ENCODE measurements around the gene FNDC1.

Gene FNDC1

GRCh38 chr6:159151266-159151855 is 17.8 kb upstream of the FNDC1 start:
- no peaks in the 10 kb centered on the region for H3K4me1 ChIP-seq (ENCODE audit: insufficient read depth, low read length)
- H3K9ac ChIP-seq (ENCODE audit: low read depth, low read length): no peak overlapping the region
- H3K79me2 ChIP-seq (ENCODE audit: insufficient read depth, low read length): no peaks in the 10 kb centered on the region
- H3K4me2 ChIP-seq (ENCODE audit: insufficient read depth, low read length): no peak overlapping the region
- TF ChIP-seq CTCF (IDR thresholded peaks at IDR 0.05; ENCODE audit: borderline replicate concordance, extremely low read depth, low read length, poor library complexity, severe bottlenecking): peak; percentile 84
- TF ChIP-seq EZH2 (IDR thresholded peaks at IDR 0.05; ENCODE audit: borderline replicate concordance, low read depth, low read length, severe bottlenecking): no peak
- H3K36me3 ChIP-seq (ENCODE audit: insufficient read depth, low read length): no peaks in the 10 kb centered on the region
- ATAC-seq (ENCODE audit: insufficient read depth, low read depth): 0 out of 3 replicates have a peak, but pooled peaks have one; percentile 55
- DNase-seq: peak; percentile 48
- peaks cover 8% of the 10 kb centered on the region for H3K27me3 ChIP-seq (ENCODE audit: insufficient read depth, low read length, poor library complexity)
- no peaks in the 10 kb centered on the region for H4K20me1 ChIP-seq (ENCODE audit: insufficient read depth, low read length)
- H2AFZ ChIP-seq (ENCODE audit: low read depth, low read length): no peak overlapping the region
- no peak overlapping the region for H3K4me3 ChIP-seq (ENCODE audit: low read depth in 1 of 2, low read length in 2 of 2)
- H3K9me3 ChIP-seq (ENCODE audit: insufficient read depth, low read length, severe bottlenecking): peaks cover 7% of the 10 kb centered on the region
- no peak overlapping the region for H3K27ac ChIP-seq (ENCODE audit: low read length)

GRCh38 chr6:159152041-159152440 is 17.2 kb upstream of the FNDC1 start:
- H2AFZ ChIP-seq (ENCODE audit: low read depth, low read length): no peak overlapping the region
- no peak for ATAC-seq (ENCODE audit: insufficient read depth, low read depth)

GRCh38 chr6:159152782-159153181 is 16.4 kb upstream of the FNDC1 start:
- Histone ChIP-seq H4K20me1 (ENCODE audit: insufficient read depth, low read length) (no peaks in the 10 kb centered on the region), H3K4me1 (ENCODE audit: insufficient read depth, low read length) (no peaks in the 10 kb centered on the region), H3K9ac (ENCODE audit: low read depth, low read length) (no peak overlapping the region), H3K9me3 (ENCODE audit: insufficient read depth, low read length, severe bottlenecking) (peaks cover 7% of the 10 kb centered on the region), H3K27me3 (ENCODE audit: insufficient read depth, low read length, poor library complexity) (peaks cover 3% of the 10 kb centered on the region), H2AFZ (ENCODE audit: low read depth, low read length) (no peak overlapping the region), H3K4me2 (ENCODE audit: insufficient read depth, low read length) (no peak overlapping the region), H3K36me3 (ENCODE audit: insufficient read depth, low read length) (no peaks in the 10 kb centered on the region), H3K4me3 (ENCODE audit: low read depth in 1 of 2, low read length in 2 of 2) (no peak overlapping the region), H3K79me2 (ENCODE audit: insufficient read depth, low read length) (no peaks in the 10 kb centered on the region), H3K27ac (ENCODE audit: low read length) (no peak overlapping the region)
- DNase-seq: no peak
- no peak for ATAC-seq (ENCODE audit: insufficient read depth, low read depth)
- no peak for TF ChIP-seq CTCF (IDR thresholded peaks at IDR 0.05; ENCODE audit: borderline replicate concordance, extremely low read depth, low read length, poor library complexity, severe bottlenecking)
- no peak for TF ChIP-seq EZH2 (IDR thresholded peaks at IDR 0.05; ENCODE audit: borderline replicate concordance, low read depth, low read length, severe bottlenecking)

More at GRCh38 chr6:159152041-159152440, 17.2 kb upstream of the FNDC1 start:
- peaks cover 4% of the 10 kb centered on the region for H3K27me3 ChIP-seq (ENCODE audit: insufficient read depth, low read length, poor library complexity)
- H3K4me1 ChIP-seq (ENCODE audit: insufficient read depth, low read length): no peaks in the 10 kb centered on the region
- no peak overlapping the region for H3K9ac ChIP-seq (ENCODE audit: low read depth, low read length)
- no peak for DNase-seq
- H3K4me2 ChIP-seq (ENCODE audit: insufficient read depth, low read length): no peak overlapping the region
- TF ChIP-seq CTCF (IDR thresholded peaks at IDR 0.05; ENCODE audit: borderline replicate concordance, extremely low read depth, low read length, poor library complexity, severe bottlenecking) (no peak), EZH2 (IDR thresholded peaks at IDR 0.05; ENCODE audit: borderline replicate concordance, low read depth, low read length, severe bottlenecking) (no peak)
- H3K4me3 ChIP-seq (ENCODE audit: low read depth in 1 of 2, low read length in 2 of 2): no peak overlapping the region
- no peaks in the 10 kb centered on the region for H3K79me2 ChIP-seq (ENCODE audit: insufficient read depth, low read length)
- H3K27ac ChIP-seq (ENCODE audit: low read length): no peak overlapping the region
- no peaks in the 10 kb centered on the region for H4K20me1 ChIP-seq (ENCODE audit: insufficient read depth, low read length)
- H3K9me3 ChIP-seq (ENCODE audit: insufficient read depth, low read length, severe bottlenecking): peaks cover 7% of the 10 kb centered on the region
- no peaks in the 10 kb centered on the region for H3K36me3 ChIP-seq (ENCODE audit: insufficient read depth, low read length)

All from DND-41 (cell line).